Prostate gland (tissue), 2 donors: ENCODE measurements around the gene SF3B6.

Source experiments
- CTCF ChIP-seq, 4 experiments: fragments of 200-600 bp in 2 of 4; fragments of 450-650 bp in 2 of 4; sonication (generic) in 2 of 4; IDR thresholded peaks; 1 replicate in 3 of 4; 2 replicates in 1 of 4; pipeline ENCODE4 v1.5.1; 2016 to 2019; ENCODE audit warnings: antibody characterized with exemption in 4 of 4, mild to moderate bottlenecking in 2 of 4, moderate library complexity in 2 of 4
- POLR2A ChIP-seq: fragments of 450-650 bp; IDR thresholded peaks from one replicate; pipeline ENCODE4 v1.6.1; 2016; ENCODE audit warnings: antibody characterized with exemption, mild to moderate bottlenecking
- POLR2AphosphoS5 ChIP-seq: sonication (generic); formaldehyde crosslinking; IDR thresholded peaks from one replicate; pipeline ENCODE4 v1.6.1; 2017; ENCODE audit warnings: antibody characterized with exemption

GRCh38 chr2:24083567-24084385, 7.7 kb upstream of the SF3B6 start:
- TF ChIP-seq CTCF (IDR thresholded peaks at IDR 0.05) (no peak), POLR2AphosphoS5 (peak; percentile 26), POLR2A (no peak)
